GM23338 (cell line): ENCODE measurements around the gene AIM2. TPM values are rescaled to one million over a fixed set of nuclear protein-coding genes. Genes with fewer than 3 reads are reported as not detected.

ENCODE experiments used
- ATAC-seq: fragments of 200-7000 bp; cut with Tn5 transposase; 3 replicates; pipeline ENCODE4 v1.9.1; 2020
- DNase-seq: peaks from one replicate; pipeline ENCODE4 v3.0.0-alpha.2; 2015; ENCODE audit warnings: low spot score
- H2AFZ ChIP-seq: fragments of 200-600 bp; sonication (generic); 2 replicates; pipeline ENCODE4 v1.8.0; 2016; ENCODE audit warnings: antibody characterized with exemption, mild to moderate bottlenecking, moderate library complexity
- H3F3A ChIP-seq: fragments of 200-600 bp; sonication (generic); replicated peaks from 2 replicates; pipeline ENCODE4 v1.8.0; 2017; ENCODE audit warnings: antibody characterized with exemption, mixed run types, low read depth
- H3K27ac ChIP-seq: fragments of 200-600 bp; sonication (generic); 2 replicates; pipeline ENCODE4 v1.6.1; 2016; ENCODE audit warnings: low read depth
- H3K27me3 ChIP-seq: fragments of 200-600 bp; sonication (generic); 2 replicates; pipeline ENCODE4 v1.8.0; 2016; ENCODE audit warnings: mild to moderate bottlenecking, mixed run types, moderate library complexity; ENCODE audit not compliant: insufficient read depth
- H3K36me3 ChIP-seq: fragments of 200-600 bp; sonication (generic); 2 replicates; pipeline ENCODE4 v1.8.0; 2016; ENCODE audit warnings: mild to moderate bottlenecking; ENCODE audit not compliant: insufficient read depth
- H3K4me1 ChIP-seq: fragments of 200-600 bp; sonication (generic); 2 replicates; pipeline ENCODE4 v1.8.0; 2016; ENCODE audit warnings: mild to moderate bottlenecking, moderate library complexity; ENCODE audit not compliant: insufficient read depth
- H3K4me2 ChIP-seq: fragments of 200-600 bp; sonication (generic); 2 replicates; pipeline ENCODE4 v1.7.1; 2017; ENCODE audit warnings: mixed run types
- H3K4me3 ChIP-seq: fragments of 200-600 bp; sonication (generic); 2 replicates; pipeline ENCODE4 v1.6.1; 2016; ENCODE audit warnings: mixed run types
- H3K79me2 ChIP-seq: fragments of 200-600 bp; sonication (generic); replicated peaks from 2 replicates; pipeline ENCODE4 v1.8.0; 2017; ENCODE audit warnings: mild to moderate bottlenecking; ENCODE audit not compliant: insufficient read depth
- H3K9me2 ChIP-seq: fragments of 200-600 bp; sonication (generic); 2 replicates; pipeline ENCODE4 v1.8.0; 2017; ENCODE audit not compliant: insufficient read depth
- H4K20me1 ChIP-seq: fragments of 200-600 bp; sonication (generic); replicated peaks from 2 replicates; pipeline ENCODE4 v1.8.0; 2017; ENCODE audit warnings: mild to moderate bottlenecking; ENCODE audit not compliant: insufficient read depth
- H3K27ac Mint-ChIP-seq: 2 replicates; pipeline ENCODE4 v1.8.0; 2020; ENCODE audit warnings: inconsistent platforms, mild to moderate bottlenecking, moderate library complexity, mixed read lengths
- H3K27me3 Mint-ChIP-seq: 3 replicates; pipeline ENCODE4 v1.8.0; 2022; ENCODE audit warnings: low read depth, mild to moderate bottlenecking, moderate library complexity, mixed read lengths, inconsistent platforms; ENCODE audit not compliant: insufficient read depth, poor library complexity
- H3K36me3 Mint-ChIP-seq: 3 replicates; pipeline ENCODE4 v1.8.0; 2021; ENCODE audit warnings: low read depth, mild to moderate bottlenecking, inconsistent platforms, moderate library complexity, mixed read lengths
- H3K4me1 Mint-ChIP-seq: 3 replicates; pipeline ENCODE4 v1.8.0; 2020; ENCODE audit warnings: mild to moderate bottlenecking, inconsistent platforms, mixed read lengths
- H3K4me3 Mint-ChIP-seq: 3 replicates; pipeline ENCODE4 v1.8.0; 2021; ENCODE audit warnings: moderate library complexity, mild to moderate bottlenecking, inconsistent platforms, mixed read lengths
- H3K9me3 Mint-ChIP-seq: 3 replicates; pipeline ENCODE4 v1.8.0; 2020; ENCODE audit warnings: moderate library complexity, mild to moderate bottlenecking, inconsistent platforms, mixed read lengths
- ETS1 ChIP-seq: IDR thresholded peaks from 2 replicates; pipeline ENCODE4 v1.6.1; 2016; ENCODE audit warnings: antibody characterized with exemption
- EZH2 ChIP-seq: fragments of 200-600 bp; sonication (generic); IDR thresholded peaks from one replicate; pipeline ENCODE4 v1.8.0; 2017; ENCODE audit warnings: antibody characterized with exemption, mild to moderate bottlenecking, low read depth; ENCODE audit not compliant: unreplicated experiment
- EZH2phosphoT487 ChIP-seq: fragments of 200-600 bp; sonication (generic); IDR thresholded peaks from one replicate; pipeline ENCODE4 v1.8.1; 2018; ENCODE audit warnings: antibody characterized with exemption; ENCODE audit not compliant: unreplicated experiment
- NANOG ChIP-seq: IDR thresholded peaks from 2 replicates; pipeline ENCODE4 v1.6.1; 2016; ENCODE audit warnings: antibody characterized with exemption, borderline replicate concordance
- POLR2AphosphoS5 ChIP-seq: IDR thresholded peaks from 2 replicates; pipeline ENCODE4 v1.6.1; 2016; ENCODE audit warnings: antibody characterized with exemption, low read depth
- REST ChIP-seq: IDR thresholded peaks from one replicate; pipeline ENCODE4 v1.6.1; 2018; ENCODE audit warnings: antibody characterized with exemption; ENCODE audit not compliant: unreplicated experiment
- STAT1 ChIP-seq: IDR thresholded peaks from one replicate; pipeline ENCODE4 v1.6.1; 2016; ENCODE audit warnings: antibody characterized with exemption; ENCODE audit not compliant: unreplicated experiment
- ZNF114 ChIP-seq: fragments of 250-450 bp; sonication (Bioruptor Pico); IDR thresholded peaks from 2 replicates; pipeline ENCODE4 v1.5.0; 2020; ENCODE audit warnings: mild to moderate bottlenecking, moderate library complexity
- polyA plus RNA-seq: library from polyadenylated mRNA; unstranded; fragments of >200 nt; fragmentation: Nextera tagmentation; extraction: Ambion mirVana; gene quantifications from 2 replicates; pipeline ENCODE4 v1.2.1, GENCODE V29; 2016
- total RNA-seq: library from RNA; depleted of rRNA; stranded (reverse); fragments of >200 nt; shearing (Covaris generic); gene quantifications from 2 replicates; pipeline ENCODE4 v1.2.3, GENCODE V29; 2014
- TF ChIP-seq, protein P1 (sequence below): fragments of 250-450 bp; sonication (Bioruptor Pico); IDR thresholded peaks from 2 replicates; pipeline ENCODE4 v1.5.0; 2020; ENCODE audit warnings: mild to moderate bottlenecking, moderate library complexity

Gene AIM2
- total and polyA plus RNA-seq, 2 experiments from 2014 or later = 1.5 to 2.5 TPM

GRCh38 chr1:159012495-159012894, 64.1 kb downstream of the AIM2 start:
- TF ChIP-seq REST (no peak), ETS1 (no peak), EZH2phosphoT487 (no peak), EZH2 (no peak), NANOG (no peak), ZNF114 (CRISPR knock-in tag) (no peak), STAT1 (no peak), POLR2AphosphoS5 (no peak)
- TF ChIP-seq, protein P1, sequence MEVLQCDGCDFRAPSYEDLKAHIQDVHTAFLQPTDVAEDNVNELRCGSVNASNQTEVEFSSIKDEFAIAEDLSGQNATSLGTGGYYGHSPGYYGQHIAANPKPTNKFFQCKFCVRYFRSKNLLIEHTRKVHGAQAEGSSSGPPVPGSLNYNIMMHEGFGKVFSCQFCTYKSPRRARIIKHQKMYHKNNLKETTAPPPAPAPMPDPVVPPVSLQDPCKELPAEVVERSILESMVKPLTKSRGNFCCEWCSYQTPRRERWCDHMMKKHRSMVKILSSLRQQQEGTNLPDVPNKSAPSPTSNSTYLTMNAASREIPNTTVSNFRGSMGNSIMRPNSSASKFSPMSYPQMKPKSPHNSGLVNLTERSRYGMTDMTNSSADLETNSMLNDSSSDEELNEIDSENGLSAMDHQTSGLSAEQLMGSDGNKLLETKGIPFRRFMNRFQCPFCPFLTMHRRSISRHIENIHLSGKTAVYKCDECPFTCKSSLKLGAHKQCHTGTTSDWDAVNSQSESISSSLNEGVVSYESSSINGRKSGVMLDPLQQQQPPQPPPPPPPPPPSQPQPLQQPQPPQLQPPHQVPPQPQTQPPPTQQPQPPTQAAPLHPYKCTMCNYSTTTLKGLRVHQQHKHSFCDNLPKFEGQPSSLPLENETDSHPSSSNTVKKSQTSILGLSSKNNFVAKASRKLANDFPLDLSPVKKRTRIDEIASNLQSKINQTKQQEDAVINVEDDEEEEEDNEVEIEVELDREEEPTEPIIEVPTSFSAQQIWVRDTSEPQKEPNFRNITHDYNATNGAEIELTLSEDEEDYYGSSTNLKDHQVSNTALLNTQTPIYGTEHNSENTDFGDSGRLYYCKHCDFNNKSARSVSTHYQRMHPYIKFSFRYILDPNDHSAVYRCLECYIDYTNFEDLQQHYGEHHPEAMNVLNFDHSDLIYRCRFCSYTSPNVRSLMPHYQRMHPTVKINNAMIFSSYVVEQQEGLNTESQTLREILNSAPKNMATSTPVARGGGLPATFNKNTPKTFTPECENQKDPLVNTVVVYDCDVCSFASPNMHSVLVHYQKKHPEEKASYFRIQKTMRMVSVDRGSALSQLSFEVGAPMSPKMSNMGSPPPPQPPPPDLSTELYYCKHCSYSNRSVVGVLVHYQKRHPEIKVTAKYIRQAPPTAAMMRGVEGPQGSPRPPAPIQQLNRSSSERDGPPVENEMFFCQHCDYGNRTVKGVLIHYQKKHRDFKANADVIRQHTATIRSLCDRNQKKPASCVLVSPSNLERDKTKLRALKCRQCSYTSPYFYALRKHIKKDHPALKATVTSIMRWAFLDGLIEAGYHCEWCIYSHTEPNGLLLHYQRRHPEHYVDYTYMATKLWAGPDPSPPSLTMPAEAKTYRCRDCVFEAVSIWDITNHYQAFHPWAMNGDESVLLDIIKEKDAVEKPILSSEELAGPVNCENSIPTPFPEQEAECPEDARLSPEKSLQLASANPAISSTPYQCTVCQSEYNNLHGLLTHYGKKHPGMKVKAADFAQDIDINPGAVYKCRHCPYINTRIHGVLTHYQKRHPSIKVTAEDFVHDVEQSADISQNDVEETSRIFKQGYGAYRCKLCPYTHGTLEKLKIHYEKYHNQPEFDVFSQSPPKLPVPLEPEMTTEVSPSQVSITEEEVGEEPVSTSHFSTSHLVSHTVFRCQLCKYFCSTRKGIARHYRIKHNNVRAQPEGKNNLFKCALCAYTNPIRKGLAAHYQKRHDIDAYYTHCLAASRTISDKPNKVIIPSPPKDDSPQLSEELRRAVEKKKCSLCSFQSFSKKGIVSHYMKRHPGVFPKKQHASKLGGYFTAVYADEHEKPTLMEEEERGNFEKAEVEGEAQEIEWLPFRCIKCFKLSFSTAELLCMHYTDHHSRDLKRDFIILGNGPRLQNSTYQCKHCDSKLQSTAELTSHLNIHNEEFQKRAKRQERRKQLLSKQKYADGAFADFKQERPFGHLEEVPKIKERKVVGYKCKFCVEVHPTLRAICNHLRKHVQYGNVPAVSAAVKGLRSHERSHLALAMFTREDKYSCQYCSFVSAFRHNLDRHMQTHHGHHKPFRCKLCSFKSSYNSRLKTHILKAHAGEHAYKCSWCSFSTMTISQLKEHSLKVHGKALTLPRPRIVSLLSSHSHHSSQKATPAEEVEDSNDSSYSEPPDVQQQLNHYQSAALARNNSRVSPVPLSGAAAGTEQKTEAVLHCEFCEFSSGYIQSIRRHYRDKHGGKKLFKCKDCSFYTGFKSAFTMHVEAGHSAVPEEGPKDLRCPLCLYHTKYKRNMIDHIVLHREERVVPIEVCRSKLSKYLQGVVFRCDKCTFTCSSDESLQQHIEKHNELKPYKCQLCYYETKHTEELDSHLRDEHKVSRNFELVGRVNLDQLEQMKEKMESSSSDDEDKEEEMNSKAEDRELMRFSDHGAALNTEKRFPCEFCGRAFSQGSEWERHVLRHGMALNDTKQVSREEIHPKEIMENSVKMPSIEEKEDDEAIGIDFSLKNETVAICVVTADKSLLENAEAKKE (CRISPR knock-in tag) = no peak
- no peak for ATAC-seq

More at GRCh38 chr1:159012495-159012894, 64.1 kb downstream of the AIM2 start:
- no peak overlapping the region for H2AFZ ChIP-seq
- no peaks in the 10 kb centered on the region for H3F3A ChIP-seq
- Mint-ChIP-seq H3K36me3 (no peaks in the 10 kb centered on the region; the same call in 2 of the 3 replicates), H3K27me3 (no peaks in the 10 kb centered on the region), H3K9me3 (no peaks in the 10 kb centered on the region), H3K4me1 (peaks cover 7% of the 10 kb centered on the region; the same call in 2 of the 3 replicates), H3K27ac (no peak overlapping the region), H3K4me3 (no peak overlapping the region)
- no peaks in the 10 kb centered on the region for H3K36me3 ChIP-seq
- H3K4me1 ChIP-seq = peaks cover 4% of the 10 kb centered on the region
- H3K79me2 ChIP-seq = no peaks in the 10 kb centered on the region
- H3K9me2 ChIP-seq = no peaks in the 10 kb centered on the region
- H3K27me3 ChIP-seq = peaks cover 17% of the 10 kb centered on the region
- H3K4me3 ChIP-seq = no peak overlapping the region
- no peak overlapping the region for H3K4me2 ChIP-seq
- no peak for DNase-seq
- H3K27ac ChIP-seq = no peak overlapping the region
- no peaks in the 10 kb centered on the region; the same call in 1 of the 2 replicates for H4K20me1 ChIP-seq
